Stomach (tissue), 9 donors: ENCODE data around the gene STK38. TPM values are rescaled to one million over a fixed set of nuclear protein-coding genes. Genes with fewer than 3 reads are reported as not detected.

Source experiments
- DNase-seq, 2 donors: peaks; one replicate each; pipeline versions ENCODE4 v3.0.0 to v3.0.0-alpha.2; 2013 to 2019
- H3K27ac ChIP-seq, 5 donors: fragments of 200-600 bp in 4 of 5; sonication (generic) in 4 of 5; one replicate each; pipeline ENCODE4 v1.5.1; 2013 to 2019; ENCODE audit warnings: mild to moderate bottlenecking in 1 of 5, moderate library complexity in 1 of 5
- H3K27me3 ChIP-seq, 3 donors: fragments of 200-600 bp; sonication (generic); one replicate each; pipeline ENCODE4 v1.5.1; 2017 to 2019; ENCODE audit warnings: mixed run types in 1 of 3
- H3K36me3 ChIP-seq, 4 donors: fragments of 200-600 bp; sonication (generic); 1 replicate in 3 of 4; 2 replicates in 1 of 4; pipeline ENCODE4 v1.5.1; 2016 to 2019
- H3K4me1 ChIP-seq, 4 donors: fragments of 200-600 bp; sonication (generic); one replicate each; pipeline ENCODE4 v1.5.1; 2016 to 2019
- H3K4me3 ChIP-seq, 4 donors: fragments of 200-600 bp; sonication (generic) in 3 of 4; one replicate each; pipeline ENCODE4 v1.5.1; 2016 to 2019; ENCODE audit warnings: mild to moderate bottlenecking in 1 of 4
- H3K9me3 ChIP-seq, 4 donors: fragments of 200-600 bp; sonication (generic); one replicate each; pipeline ENCODE4 v1.5.1; 2016 to 2019
- CTCF ChIP-seq, 7 experiments: fragments of 450-650 bp in 4 of 7; fragments of 200-600 bp in 3 of 7; sonication (generic) in 3 of 7; IDR thresholded peaks; one replicate each; pipeline ENCODE4 v1.5.1; 2016 to 2019; ENCODE audit warnings: antibody characterized with exemption in 7 of 7, control low read depth in 2 of 7, mild to moderate bottlenecking in 1 of 7
- EP300 ChIP-seq: sonication (generic); formaldehyde crosslinking; IDR thresholded peaks from one replicate; pipeline ENCODE4 v1.6.1; 2017; ENCODE audit warnings: antibody characterized with exemption
- POLR2A ChIP-seq, 4 donors: fragments of 450-650 bp; IDR thresholded peaks; one replicate each; pipeline ENCODE4 v1.6.1; 2016; ENCODE audit warnings: antibody characterized with exemption in 4 of 4, control low read depth in 2 of 4, mild to moderate bottlenecking in 1 of 4, moderate library complexity in 1 of 4
- POLR2AphosphoS5 ChIP-seq, 3 donors: sonication (generic); formaldehyde crosslinking; IDR thresholded peaks; one replicate each; pipeline ENCODE4 v1.6.1; 2016; ENCODE audit warnings: antibody characterized with exemption in 3 of 3
- WGBS, 5 donors: extraction: QIAGEN DNeasy Blood & Tissue Kit in 3 of 5; methylation state at CpG; one replicate each; pipeline versions ENCODE4 v1.1.5 to v1.1.7; 2013 to 2018; 5-methylcytosine and 5-hydroxymethylcytosine counted together
- intact Hi-C: fragments of 100-400 bp; cut with DNase I; formaldehyde crosslinking; loops from one replicate; pipeline ENCODE4 v1.15.1; 2023; ENCODE audit warnings: low total_unique reads
- polyA plus RNA-seq, 3 donors: library from polyadenylated mRNA; stranded (reverse); fragments of 200-250 nt; gene quantifications; one replicate each; pipeline ENCODE4 v1.2.3, GENCODE V29; 2013
- total RNA-seq, 5 donors: library from RNA; depleted of rRNA; stranded (reverse); fragments of >200 nt; gene quantifications; one replicate each; pipeline versions ENCODE4 v1.1.0 to v1.2.3, GENCODE V29; 2014 to 2016
- donor health status: healthy with polysubstance abuse.
- donor health status: Bipolar disorder and iron deficiency.
- donor health status: healthy.

The STK38 gene
- total and polyA plus RNA-seq, 8 donors, result 14.1 to 63.7 (median 24.0) TPM

GRCh38 chr6:36571122-36572043 is 24.1 kb upstream of the STK38 start:
- intact Hi-C loops, result no loop called here
- 84 to 91% (median 86%) methylated on average over 4 of the region's 4 CpGs for WGBS, 5 donors
- H3K4me3 ChIP-seq, result no peak overlapping the region
- no peak for TF ChIP-seq EP300
- TF ChIP-seq CTCF (IDR thresholded peaks at IDR 0.05), result no peak
- TF ChIP-seq POLR2A (IDR thresholded peaks at IDR 0.05), result no peak
- TF ChIP-seq POLR2AphosphoS5 (IDR thresholded peaks at IDR 0.05), result no peak
- H3K36me3 ChIP-seq, result no peaks in the 10 kb centered on the region
- H3K27me3 ChIP-seq, result no peaks in the 10 kb centered on the region
- no peaks in the 10 kb centered on the region for H3K4me1 ChIP-seq
- no peak for DNase-seq
- peaks cover 0 to 7% (median 0%) of the 10 kb centered on the region in 4 donors for H3K9me3 ChIP-seq
- H3K27ac ChIP-seq, result no peak overlapping the region

- no peaks in the 10 kb centered on the region for H3K27me3 ChIP-seq
- no peak overlapping the region for H3K4me3 ChIP-seq
- peaks cover 0 to 7% (median 0%) of the 10 kb centered on the region in 4 donors for H3K9me3 ChIP-seq
- intact Hi-C loops, result no loop called here
- TF ChIP-seq CTCF (IDR thresholded peaks at IDR 0.05), result no peak
- TF ChIP-seq POLR2A (IDR thresholded peaks at IDR 0.05), result no peak
- no peak for TF ChIP-seq POLR2AphosphoS5 (IDR thresholded peaks at IDR 0.05)
- no peak for TF ChIP-seq EP300
- WGBS, 5 donors, result 79 to 97% (median 90%) methylated on average over 2 of the region's 2 CpGs
- no peak for DNase-seq
- H3K27ac ChIP-seq, result no peak overlapping the region
- H3K4me1 ChIP-seq, result no peaks in the 10 kb centered on the region
- H3K36me3 ChIP-seq, result no peaks in the 10 kb centered on the region
Observed at GRCh38 chr6:36570264-36570663, 23.0 kb upstream of the STK38 start.

GRCh38 chr6:36566418-36566905 is 19.2 kb upstream of the STK38 start:
- peaks cover 0 to 4% (median 0%) of the 10 kb centered on the region in 4 donors for H3K9me3 ChIP-seq
- H3K27ac ChIP-seq, result no peak overlapping the region
- 68 to 86% (median 76%) methylated on average over 8 of the region's 8 CpGs for WGBS, 5 donors
- intact Hi-C loops, result no loop called here
- TF ChIP-seq EP300, result no peak
- no peak for TF ChIP-seq POLR2AphosphoS5 (IDR thresholded peaks at IDR 0.05)
- no peak for TF ChIP-seq CTCF (IDR thresholded peaks at IDR 0.05)
- no peak for TF ChIP-seq POLR2A (IDR thresholded peaks at IDR 0.05)
- H3K4me3 ChIP-seq, result no peak overlapping the region
- no peaks in the 10 kb centered on the region for H3K4me1 ChIP-seq
- peak in 1 of 2 donors; percentile 15 for DNase-seq
- no peaks in the 10 kb centered on the region for H3K36me3 ChIP-seq
- no peaks in the 10 kb centered on the region for H3K27me3 ChIP-seq

- TF ChIP-seq EP300 (no peak), POLR2A (IDR thresholded peaks at IDR 0.05) (no peak)
- WGBS, 5 donors, result 89 to 95% (median 92%) methylated on average over 3 to 4 of the region's 4 CpGs
- H3K36me3 ChIP-seq, result no peaks in the 10 kb centered on the region
Observed at GRCh38 chr6:36563928-36564284, 16.6 kb upstream of the STK38 start.

More at GRCh38 chr6:36563928-36564284, 16.6 kb upstream of the STK38 start:
- Histone ChIP-seq H3K4me3 (no peak overlapping the region), H3K27ac (no peak overlapping the region), H3K4me1 (peaks cover 0 to 6% (median 0%) of the 10 kb centered on the region in 4 donors), H3K9me3 (no peaks in the 10 kb centered on the region), H3K27me3 (no peaks in the 10 kb centered on the region)
- intact Hi-C loops, result no loop called here
- DNase-seq, result no peak
